ENCODE measurements around the gene SYCN.

SYCN gene

DNA sequence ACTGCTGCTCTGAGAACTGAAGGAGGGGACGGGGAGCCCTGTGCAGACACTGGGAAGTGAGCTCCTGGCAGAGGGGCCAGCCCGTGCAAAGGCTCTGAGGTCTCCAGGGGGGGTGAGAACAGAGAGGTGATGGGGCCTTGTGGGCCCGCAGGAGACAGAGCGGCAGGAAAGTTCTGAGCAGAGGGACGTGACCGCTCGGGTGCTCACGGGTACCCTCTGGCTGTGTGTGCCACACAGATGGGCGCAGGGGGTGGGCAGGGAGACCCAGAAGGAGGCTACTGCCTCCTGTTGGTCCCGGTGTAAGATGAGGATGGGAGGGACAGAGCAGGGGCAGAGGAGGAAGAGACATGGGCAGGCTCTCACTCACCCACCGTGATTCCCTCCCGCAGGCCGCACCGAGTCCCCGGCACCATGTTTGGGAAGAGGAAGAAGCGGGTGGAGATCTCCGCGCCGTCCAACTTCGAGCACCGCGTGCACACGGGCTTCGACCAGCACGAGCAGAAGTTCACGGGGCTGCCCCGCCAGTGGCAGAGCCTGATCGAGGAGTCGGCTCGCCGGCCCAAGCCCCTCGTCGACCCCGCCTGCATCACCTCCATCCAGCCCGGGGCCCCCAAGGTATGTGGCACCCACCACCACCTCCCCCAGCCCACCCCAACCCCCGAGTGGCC lies 34.8 kb downstream of the SYCN start:
- DNase-seq: no peak

- DNase-seq: no peak
These were observed 35.6 kb downstream of the SYCN start for GRCh38 chr19:39168258-39169142.

- peak; percentile 36 for DNase-seq
These were observed 36.4 kb downstream of the SYCN start for GRCh38 chr19:39167461-39168257.

DNA sequence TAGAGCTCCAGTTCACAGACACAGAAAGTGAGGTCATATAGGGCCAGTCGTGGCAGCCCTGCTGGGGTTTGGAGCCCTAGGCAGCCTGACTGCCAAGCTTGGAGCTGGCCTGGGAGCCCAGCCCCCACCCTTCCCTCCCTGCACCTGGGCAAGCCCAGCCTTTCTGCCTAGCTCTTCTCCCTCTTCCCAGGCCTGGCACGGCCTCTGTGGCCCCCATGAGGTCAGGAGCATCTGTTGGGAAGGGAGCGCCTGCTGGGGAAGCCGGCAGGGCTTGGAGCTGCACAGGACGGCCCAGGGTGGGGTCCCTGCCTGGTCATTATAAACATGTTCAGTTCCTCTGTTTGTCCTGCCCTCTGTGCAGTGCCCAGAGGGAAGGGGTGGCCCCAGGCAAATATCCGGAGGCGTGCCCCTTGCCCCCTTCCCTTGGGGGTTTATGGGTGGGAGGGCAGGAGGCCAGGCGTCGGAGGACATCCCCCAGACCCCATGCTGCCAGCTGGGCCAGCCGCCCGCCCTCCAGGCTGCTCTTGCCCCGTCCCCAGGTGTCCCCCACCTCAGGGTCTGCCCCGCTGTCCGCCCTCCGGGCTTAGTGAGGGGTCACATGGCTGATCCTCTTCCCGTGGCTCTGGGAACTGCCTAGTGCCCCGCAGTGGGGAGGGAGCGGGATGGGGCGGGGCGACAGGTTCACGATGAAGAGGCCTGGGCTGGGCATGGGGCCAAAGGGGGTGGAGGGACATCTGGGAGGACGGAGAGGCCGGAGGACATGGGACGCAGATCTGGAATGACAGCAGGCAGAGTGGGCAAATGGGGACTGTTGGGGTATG lies 37.3 kb downstream of the SYCN start:
- peak; percentile 71 for DNase-seq

GRCh38 chr19:39165857-39166256 lies 38.2 kb downstream of the SYCN start:
- DNase-seq: no peak

GRCh38 chr19:39164289-39164688 lies 39.8 kb downstream of the SYCN start:
- no peak for DNase-seq

GRCh38 chr19:39163621-39164020 lies 40.4 kb downstream of the SYCN start:
- no peak for DNase-seq

GRCh38 chr19:39162441-39163043 lies 41.5 kb downstream of the SYCN start:
- no peak for DNase-seq

GRCh38 chr19:39160889-39161672 lies 43.0 kb downstream of the SYCN start:
- DNase-seq: no peak

GRCh38 chr19:39160523-39160861 lies 43.6 kb downstream of the SYCN start:
- DNase-seq: no peak

GRCh38 chr19:39158646-39159260 lies 45.3 kb downstream of the SYCN start:
- DNase-seq: no peak

DNA sequence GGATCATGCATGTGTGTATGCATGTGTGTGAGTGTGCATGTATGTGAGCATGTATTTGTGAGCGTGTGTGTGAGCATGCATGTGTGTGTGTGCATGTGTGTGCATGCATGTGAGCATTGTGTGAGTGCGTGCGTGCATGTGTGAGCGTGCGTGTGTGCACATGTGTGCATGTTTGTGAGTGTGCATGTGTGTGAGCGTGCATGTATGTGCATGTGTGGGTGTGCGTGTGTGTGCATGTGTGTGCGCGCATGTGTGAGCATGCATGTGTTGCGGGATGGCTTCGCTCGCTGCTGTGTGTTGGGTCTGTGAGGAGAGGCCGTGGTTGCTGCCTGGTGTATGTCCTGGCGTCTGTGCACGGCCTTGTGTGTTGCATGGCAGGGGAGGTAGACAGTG lies 46.1 kb downstream of the SYCN start:
- DNase-seq: no peak

GRCh38 chr19:39157275-39157996 lies 46.6 kb downstream of the SYCN start:
- no peak for DNase-seq

- no peak for DNase-seq
These were observed 47.5 kb downstream of the SYCN start for GRCh38 chr19:39156326-39157230.

DNA sequence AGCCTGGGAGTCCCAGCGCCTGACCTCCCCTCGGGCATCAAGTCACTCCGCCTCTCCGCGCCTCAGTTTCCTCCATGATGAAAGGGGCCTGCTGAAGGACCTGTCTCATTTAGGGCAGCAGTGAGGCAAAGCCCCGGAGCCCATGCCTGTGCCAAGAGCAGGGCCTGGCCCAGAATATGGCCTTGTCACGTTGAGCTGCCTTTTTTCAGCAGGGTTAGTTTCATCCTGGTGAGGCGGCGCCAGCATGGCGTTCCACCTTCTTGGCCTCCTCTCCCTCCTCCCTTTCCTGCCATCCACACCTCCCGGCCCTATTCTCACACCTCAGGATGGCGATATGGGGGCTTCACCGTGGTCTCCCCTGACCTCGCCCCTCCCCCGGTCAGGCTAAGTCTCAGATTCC lies 48.3 kb downstream of the SYCN start:
- no peak for DNase-seq

- DNase-seq: no peak
These were observed 48.9 kb downstream of the SYCN start for GRCh38 chr19:39155114-39155700.

GRCh38 chr19:39154629-39155100 lies 49.4 kb downstream of the SYCN start:
- DNase-seq: no peak

GRCh38 chr19:39154100-39154628 lies 49.9 kb downstream of the SYCN start:
- no peak for DNase-seq

All from NCI-H2029 (cell line).